Stimulated activated naive CD8-positive, alpha-beta T cell treated with anti-CD3 and anti-CD28 coated beads, Interleukin-15, Interleukin-2, amounts not matched to agents 100 ng/mL and 50 ng/mL, for 24 hours (primary cell): ENCODE data around the gene TMEM121.

Source experiments
- H3K27ac Mint-ChIP-seq: one replicate; pipeline ENCODE4 v1.8.0; 2021; ENCODE audit warnings: mild to moderate bottlenecking, mixed read lengths
- H3K27me3 Mint-ChIP-seq: one replicate; pipeline ENCODE4 v1.8.0; 2021; ENCODE audit warnings: mixed read lengths
- H3K36me3 Mint-ChIP-seq: one replicate; pipeline ENCODE4 v1.8.0; 2021; ENCODE audit warnings: low read depth, mixed read lengths
- H3K4me1 Mint-ChIP-seq: one replicate; pipeline ENCODE4 v1.8.0; 2021; ENCODE audit warnings: low read depth, mixed read lengths
- H3K4me3 Mint-ChIP-seq: one replicate; pipeline ENCODE4 v1.8.0; 2021; ENCODE audit warnings: mild to moderate bottlenecking, mixed read lengths
- H3K9me3 Mint-ChIP-seq: one replicate; pipeline ENCODE4 v1.8.0; 2021; ENCODE audit warnings: mixed read lengths

Gene TMEM121

GRCh38 chr14:105484069-105484996, 42.0 kb upstream of the TMEM121 start:
- Mint-ChIP-seq H3K27ac (peak overlapping the region; percentile 43), H3K36me3 (no peaks in the 10 kb centered on the region), H3K4me3 (peak overlapping the region; percentile 2), H3K4me1 (peaks cover 59% of the 10 kb centered on the region), H3K9me3 (no peaks in the 10 kb centered on the region), H3K27me3 (peaks cover 3% of the 10 kb centered on the region)

- H3K4me1 Mint-ChIP-seq, result peaks cover 57% of the 10 kb centered on the region
- H3K4me3 Mint-ChIP-seq, result no peak overlapping the region
- no peaks in the 10 kb centered on the region for H3K36me3 Mint-ChIP-seq
- H3K27me3 Mint-ChIP-seq, result peaks cover under 1% of the 10 kb centered on the region
- no peaks in the 10 kb centered on the region for H3K9me3 Mint-ChIP-seq
- no peak overlapping the region for H3K27ac Mint-ChIP-seq
Observed at GRCh38 chr14:105484997-105485393, 41.4 kb upstream of the TMEM121 start.

- Mint-ChIP-seq H3K9me3 (no peaks in the 10 kb centered on the region), H3K4me3 (no peak overlapping the region), H3K27ac (peak overlapping the region; percentile 31), H3K36me3 (no peaks in the 10 kb centered on the region), H3K27me3 (no peaks in the 10 kb centered on the region), H3K4me1 (peaks cover 52% of the 10 kb centered on the region)
Observed at GRCh38 chr14:105485739-105486162, 40.6 kb upstream of the TMEM121 start.

GRCh38 chr14:105486163-105486973, 40.0 kb upstream of the TMEM121 start, which contains the start of gene CRIP1:
TSS of gene CRIP1 (plus strand) at chr14:105486886. CDS start at chr14:105487260, 374 bp downstream.
- no peaks in the 10 kb centered on the region for H3K27me3 Mint-ChIP-seq
- no peaks in the 10 kb centered on the region for H3K9me3 Mint-ChIP-seq
- peak within 1 kb of the TSS; percentile 84 for H3K4me3 Mint-ChIP-seq
- H3K27ac Mint-ChIP-seq, result peak within 1 kb of the TSS; percentile 31
- no peaks in the 10 kb centered on the region for H3K36me3 Mint-ChIP-seq
- peaks cover 46% of the 10 kb centered on the region for H3K4me1 Mint-ChIP-seq

GRCh38 chr14:105486974-105487448, 39.4 kb upstream of the TMEM121 start:
- Mint-ChIP-seq H3K27me3 (no peaks in the 10 kb centered on the region), H3K9me3 (no peaks in the 10 kb centered on the region), H3K27ac (no peak overlapping the region), H3K4me1 (peaks cover 44% of the 10 kb centered on the region), H3K4me3 (peak overlapping the region; percentile 84), H3K36me3 (no peaks in the 10 kb centered on the region)

DNA sequence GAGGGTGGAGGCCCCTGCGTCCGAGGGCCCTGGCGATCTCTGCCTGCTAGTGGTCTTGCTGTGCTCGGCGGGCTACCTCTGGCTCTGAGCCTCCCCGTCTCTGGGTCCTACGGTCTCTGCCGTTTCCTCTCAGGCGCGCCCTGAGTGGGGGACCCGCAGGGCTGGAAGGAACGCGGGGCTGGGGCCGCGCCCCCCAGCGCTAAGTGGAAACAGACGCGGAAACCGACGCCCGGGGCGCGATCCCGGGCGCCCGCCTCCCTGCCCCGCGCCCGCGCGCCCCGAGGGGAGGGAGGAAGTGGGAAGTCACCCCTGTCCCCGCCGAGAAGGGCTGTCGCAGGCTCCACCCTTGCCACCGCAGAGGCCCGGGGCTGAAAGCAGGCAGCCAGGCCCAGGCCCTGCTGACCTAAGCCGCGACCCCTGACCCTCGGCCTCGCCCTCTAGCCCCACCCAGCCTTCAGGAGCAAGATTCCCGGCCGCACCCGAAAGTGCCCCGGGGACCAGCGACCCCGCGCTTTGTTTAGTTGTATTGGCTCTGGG, 38.9 kb upstream of the TMEM121 start:
- Mint-ChIP-seq H3K27ac (peak overlapping the region; percentile 72), H3K4me1 (peaks cover 41% of the 10 kb centered on the region), H3K4me3 (peak overlapping the region; percentile 84), H3K36me3 (no peaks in the 10 kb centered on the region), H3K27me3 (no peaks in the 10 kb centered on the region), H3K9me3 (no peaks in the 10 kb centered on the region)

GRCh38 chr14:105487986-105488777, 38.2 kb upstream of the TMEM121 start:
- Mint-ChIP-seq H3K4me1 (peaks cover 37% of the 10 kb centered on the region), H3K27me3 (no peaks in the 10 kb centered on the region), H3K27ac (peak overlapping the region; percentile 72), H3K36me3 (no peaks in the 10 kb centered on the region), H3K4me3 (peak overlapping the region; percentile 84), H3K9me3 (no peaks in the 10 kb centered on the region)

DNA sequence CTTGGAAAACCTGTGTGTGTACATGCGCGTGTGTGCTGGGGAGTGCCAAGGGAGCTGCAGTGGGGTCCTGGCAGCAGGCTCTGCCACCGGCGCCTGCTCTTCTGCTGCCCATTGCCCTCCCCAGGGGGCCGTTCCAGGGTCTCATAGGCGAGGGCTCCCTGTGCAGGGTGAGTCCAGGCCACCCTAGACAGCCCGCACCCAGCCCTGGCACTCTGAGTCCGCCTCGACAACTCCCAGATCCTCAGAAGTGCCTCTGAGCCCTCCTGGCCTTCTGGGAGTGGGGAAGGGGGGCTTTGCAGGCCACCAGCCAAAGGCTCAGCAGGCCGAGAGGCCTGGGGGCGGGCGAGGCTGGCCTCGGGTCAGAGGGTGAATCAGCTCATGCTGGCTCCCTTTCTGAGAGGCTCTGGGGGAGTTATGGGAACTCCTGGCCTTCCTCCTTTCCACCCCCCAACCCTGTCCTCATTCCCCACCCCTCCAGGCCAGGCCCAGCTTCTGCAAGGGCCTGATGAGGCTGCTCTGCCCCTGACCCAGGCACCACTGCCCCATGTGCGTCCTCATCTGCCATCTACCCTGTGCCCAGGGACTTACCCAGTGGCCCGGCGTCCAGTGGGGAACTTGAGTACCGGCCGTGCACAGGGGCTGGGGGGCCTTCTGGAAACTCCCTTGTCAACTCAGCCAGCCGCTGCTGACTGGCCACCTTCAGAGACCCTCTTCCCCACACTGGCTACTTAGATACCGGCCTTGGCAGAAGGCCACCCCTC, 37.4 kb upstream of the TMEM121 start:
- no peaks in the 10 kb centered on the region for H3K27me3 Mint-ChIP-seq
- H3K4me1 Mint-ChIP-seq, result peaks cover 37% of the 10 kb centered on the region
- H3K36me3 Mint-ChIP-seq, result no peaks in the 10 kb centered on the region
- H3K27ac Mint-ChIP-seq, result peak overlapping the region; percentile 77
- H3K4me3 Mint-ChIP-seq, result peak overlapping the region; percentile 84
- no peaks in the 10 kb centered on the region for H3K9me3 Mint-ChIP-seq

- no peaks in the 10 kb centered on the region for H3K9me3 Mint-ChIP-seq
- peaks cover 31% of the 10 kb centered on the region for H3K4me1 Mint-ChIP-seq
- H3K27ac Mint-ChIP-seq, result peak overlapping the region; percentile 77
- no peaks in the 10 kb centered on the region for H3K27me3 Mint-ChIP-seq
- H3K36me3 Mint-ChIP-seq, result no peaks in the 10 kb centered on the region
- H3K4me3 Mint-ChIP-seq, result peak overlapping the region; percentile 80
Observed at GRCh38 chr14:105489542-105490266, 36.7 kb upstream of the TMEM121 start.

DNA sequence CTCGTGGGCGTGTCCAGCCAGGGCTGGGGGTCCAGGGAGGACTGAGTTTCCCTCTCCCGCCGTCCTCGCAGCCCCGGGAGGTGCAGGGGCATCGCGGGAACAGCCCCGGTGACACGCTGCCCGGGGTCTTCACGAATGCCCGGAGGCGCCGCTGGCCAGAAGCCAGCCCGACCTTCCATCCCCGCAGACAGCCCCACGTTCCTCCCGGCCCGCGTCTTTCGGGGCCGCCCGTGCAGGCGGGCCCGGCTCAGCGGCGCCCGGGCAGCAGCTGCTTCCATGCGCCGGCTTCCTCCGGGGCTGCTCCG, 36.2 kb upstream of the TMEM121 start:
- Mint-ChIP-seq H3K4me1 (peaks cover 26% of the 10 kb centered on the region), H3K27me3 (no peaks in the 10 kb centered on the region), H3K4me3 (no peak overlapping the region), H3K9me3 (no peaks in the 10 kb centered on the region), H3K36me3 (no peaks in the 10 kb centered on the region), H3K27ac (no peak overlapping the region)

DNA sequence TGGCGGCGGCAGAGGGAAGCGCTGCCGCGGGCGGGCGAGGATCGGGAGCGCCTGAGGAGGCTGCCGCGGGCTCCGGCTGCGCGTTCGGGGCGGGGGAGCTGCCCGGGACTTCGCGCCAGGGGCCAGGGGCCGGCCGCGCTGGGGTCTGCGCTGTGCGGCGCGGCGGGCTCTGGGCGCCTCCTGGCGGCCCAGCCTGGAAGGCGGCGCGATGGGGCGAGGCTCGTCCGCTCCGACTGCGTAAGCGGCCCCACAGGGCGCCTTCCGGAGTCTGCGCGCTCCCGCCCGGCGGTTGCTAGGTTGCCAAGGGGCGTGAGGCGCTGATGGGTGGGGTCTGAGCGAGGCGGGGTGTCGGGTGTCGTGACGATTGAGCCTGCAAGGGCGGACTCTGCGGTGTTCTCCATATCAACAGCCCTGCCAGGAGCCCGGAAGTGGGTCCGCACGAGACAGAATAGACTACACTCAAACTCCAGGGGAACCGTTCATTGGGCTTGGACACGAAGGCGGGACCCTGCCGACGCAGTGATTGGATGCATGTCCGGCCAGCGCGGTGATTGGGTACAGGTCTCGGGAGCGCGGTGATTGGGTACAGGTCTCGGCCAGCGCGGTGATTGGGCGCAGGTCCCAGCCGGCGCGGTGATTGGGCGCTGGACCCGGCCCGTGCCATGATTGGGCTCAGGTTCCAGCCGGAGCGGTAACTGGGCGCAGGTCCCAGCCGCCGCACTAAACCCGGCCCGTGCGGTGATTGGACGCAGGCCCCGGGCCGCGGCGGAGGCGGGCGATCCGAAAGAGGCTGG, 35.6 kb upstream of the TMEM121 start, which contains the start of gene TEDC1:
TEDC1 (plus strand) TSS at position 675 of the 794 bp plus-strand sequence. CDS start 130 bp downstream, outside the sequence.
- Mint-ChIP-seq H3K27me3 (no peaks in the 10 kb centered on the region), H3K9me3 (no peaks in the 10 kb centered on the region), H3K4me1 (peaks cover 23% of the 10 kb centered on the region), H3K36me3 (no peaks in the 10 kb centered on the region), H3K4me3 (peak within 1 kb of the TSS; percentile 84), H3K27ac (peak within 1 kb of the TSS; percentile 87)

DNA sequence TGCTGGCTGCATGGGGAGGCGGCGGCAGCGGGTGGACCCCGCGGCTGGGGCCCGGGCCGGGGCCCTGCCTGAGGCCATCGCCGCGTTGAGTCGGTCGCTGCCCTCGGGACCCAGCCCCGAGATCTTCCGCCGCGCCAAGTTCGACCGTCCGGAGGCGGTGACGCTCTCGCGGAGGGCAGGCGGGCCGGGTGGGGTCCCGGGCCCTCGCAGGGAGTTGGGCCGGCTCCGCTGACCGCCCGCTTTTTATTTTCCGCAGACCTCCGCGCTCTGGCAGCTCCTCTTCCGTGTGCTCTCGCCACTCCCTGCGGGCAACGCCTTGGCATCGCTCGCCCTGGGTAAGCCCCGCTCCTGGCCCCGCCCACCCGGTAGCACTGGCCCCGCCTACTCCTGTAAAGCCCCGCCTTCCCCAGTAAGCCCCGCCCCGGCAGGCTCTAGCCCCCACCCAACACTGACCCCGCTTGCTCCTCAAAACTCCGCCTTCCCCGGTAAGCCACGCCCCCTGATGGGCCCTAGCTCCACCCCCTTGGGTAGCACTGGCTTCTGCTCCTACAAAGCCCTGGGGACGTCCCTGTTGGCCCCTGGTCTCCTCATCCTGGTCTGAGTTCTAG, 34.9 kb upstream of the TMEM121 start:
- Mint-ChIP-seq H3K27ac (peak overlapping the region; percentile 87), H3K36me3 (no peaks in the 10 kb centered on the region), H3K4me1 (peaks cover 19% of the 10 kb centered on the region), H3K27me3 (no peaks in the 10 kb centered on the region), H3K4me3 (peak overlapping the region; percentile 84), H3K9me3 (no peaks in the 10 kb centered on the region)
